HEK293 (cell line): Measurements from ENCODE around the gene MPC1.

Experiments used
- CTCF ChIP-seq: fragments of 450-650 bp; formaldehyde crosslinking; IDR thresholded peaks from 2 replicates; pipeline ENCODE4 v1.5.1; 2016; ENCODE audit warnings: missing biosample characterization, missing genetic modification characterization
- HOXD13 ChIP-seq: sonication (generic); formaldehyde crosslinking; IDR thresholded peaks from 2 replicates; pipeline ENCODE4 v1.8.0; 2022; ENCODE audit warnings: missing genetic modification reagents, borderline replicate concordance
- PRDM10 ChIP-seq: fragments of 450-650 bp; formaldehyde crosslinking; IDR thresholded peaks from 2 replicates; pipeline ENCODE4 v1.5.1; 2016; ENCODE audit warnings: missing biosample characterization, missing genetic modification characterization
- SP7 ChIP-seq: fragments of 450-650 bp; formaldehyde crosslinking; IDR thresholded peaks from 2 replicates; pipeline ENCODE4 v1.5.1; 2016; ENCODE audit warnings: missing biosample characterization, missing genetic modification characterization
- ZBTB26 ChIP-seq: fragments of 450-650 bp; formaldehyde crosslinking; optimal IDR thresholded peaks from 2 replicates; pipeline ENCODE3; 2016; ENCODE audit warnings: missing biosample characterization, mild to moderate bottlenecking, missing genetic modification characterization
- ZBTB49 ChIP-seq: fragments of 450-650 bp; formaldehyde crosslinking; IDR thresholded peaks from 2 replicates; pipeline ENCODE4 v1.5.1; 2016; ENCODE audit warnings: missing biosample characterization, missing genetic modification characterization, low read depth
- ZNF121 ChIP-seq: fragments of 450-650 bp; formaldehyde crosslinking; IDR thresholded peaks from 2 replicates; pipeline ENCODE4 v1.5.1; 2016; ENCODE audit warnings: missing biosample characterization, missing genetic modification characterization
- ZNF132 ChIP-seq: fragments of 450-650 bp; formaldehyde crosslinking; IDR thresholded peaks from 2 replicates; pipeline ENCODE4 v1.5.1; 2017; ENCODE audit warnings: missing biosample characterization, missing genetic modification characterization, borderline replicate concordance
- ZNF175 ChIP-seq: fragments of 450-650 bp; formaldehyde crosslinking; IDR thresholded peaks from 2 replicates; pipeline ENCODE4 v1.5.1; 2016; ENCODE audit warnings: missing biosample characterization, missing genetic modification characterization
- ZNF404 ChIP-seq: fragments of 450-650 bp; formaldehyde crosslinking; IDR thresholded peaks from 2 replicates; pipeline ENCODE4 v1.5.1; 2017; ENCODE audit warnings: missing biosample characterization, missing genetic modification characterization
- ZNF48 ChIP-seq: fragments of 450-650 bp; formaldehyde crosslinking; IDR thresholded peaks from 2 replicates; pipeline ENCODE4 v1.5.1; 2016; ENCODE audit warnings: missing biosample characterization, missing genetic modification characterization
- ZNF558 ChIP-seq: fragments of 450-650 bp; formaldehyde crosslinking; IDR thresholded peaks from 2 replicates; pipeline ENCODE4 v1.5.1; 2016; ENCODE audit warnings: missing biosample characterization, missing genetic modification characterization

- TF ChIP-seq ZNF175 (tag by site-specific recombination) (no peak), HOXD13 (no peak), ZBTB49 (tag by site-specific recombination) (no peak), CTCF (tag by site-specific recombination) (no peak), PRDM10 (tag by site-specific recombination) (no peak), ZNF132 (tag by site-specific recombination) (no peak), ZNF558 (tag by site-specific recombination) (no peak), ZNF48 (no peak), ZNF121 (tag by site-specific recombination) (no peak), ZNF404 (tag by site-specific recombination) (no peak), SP7 (tag by site-specific recombination) (no peak), ZBTB26 (tag by site-specific recombination) (no peak)
Measured at GRCh38 chr6:166393535-166393823, 10.7 kb upstream of the MPC1 start.
